T-helper 2 cell treated with Interferon-gamma antibody and Interleukin-4, amounts not matched to agents 5 μg/mL and 100 μg/mL, for 36 hours (primary cell): ENCODE data around the gene MTFP1.

ENCODE experiments used
- DNase-seq: peaks from one replicate; pipeline ENCODE4 v3.0.0; 2021; ENCODE audit warnings: low spot score
- H3K27ac Mint-ChIP-seq: one replicate; pipeline ENCODE4 v1.8.0; 2021; ENCODE audit warnings: mild to moderate bottlenecking, mixed read lengths
- H3K27me3 Mint-ChIP-seq: one replicate; pipeline ENCODE4 v1.8.0; 2021; ENCODE audit warnings: low read depth, mixed read lengths
- H3K36me3 Mint-ChIP-seq: one replicate; pipeline ENCODE4 v1.8.0; 2021; ENCODE audit warnings: low read depth, mixed read lengths
- H3K4me1 Mint-ChIP-seq: one replicate; pipeline ENCODE4 v1.8.0; 2021; ENCODE audit warnings: low read depth, mixed read lengths
- H3K4me3 Mint-ChIP-seq: one replicate; pipeline ENCODE4 v1.8.0; 2022; ENCODE audit warnings: mild to moderate bottlenecking, moderate library complexity, mixed read lengths
- H3K9me3 Mint-ChIP-seq: one replicate; pipeline ENCODE4 v1.8.0; 2021; ENCODE audit warnings: mixed read lengths

MTFP1 gene

DNA sequence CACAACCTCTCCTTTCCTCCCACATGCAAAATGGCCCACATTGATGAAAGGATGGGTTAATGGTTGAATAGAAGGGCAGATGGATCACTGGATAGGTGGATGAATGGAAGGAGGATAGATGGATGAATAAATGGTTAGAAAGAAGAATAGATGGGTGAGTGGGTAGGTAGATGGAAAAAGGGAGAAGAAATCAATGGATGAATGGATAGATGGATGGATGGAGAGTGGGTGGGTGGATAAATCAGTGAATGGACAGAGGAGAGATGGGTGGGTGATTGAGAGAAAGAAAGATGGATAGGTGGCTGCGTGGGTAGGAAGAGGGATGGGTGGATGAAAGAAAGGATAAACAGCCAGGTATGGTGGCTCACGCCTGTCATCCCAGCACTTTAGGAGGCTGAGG is 45.1 kb downstream of the MTFP1 start:
- no peaks in the 10 kb centered on the region for H3K36me3 Mint-ChIP-seq
- H3K27ac Mint-ChIP-seq, result no peak overlapping the region
- peaks cover 11% of the 10 kb centered on the region for H3K27me3 Mint-ChIP-seq
- no peak for DNase-seq
- H3K9me3 Mint-ChIP-seq, result no peaks in the 10 kb centered on the region
- H3K4me3 Mint-ChIP-seq, result no peak overlapping the region
- H3K4me1 Mint-ChIP-seq, result peaks cover 6% of the 10 kb centered on the region

DNA sequence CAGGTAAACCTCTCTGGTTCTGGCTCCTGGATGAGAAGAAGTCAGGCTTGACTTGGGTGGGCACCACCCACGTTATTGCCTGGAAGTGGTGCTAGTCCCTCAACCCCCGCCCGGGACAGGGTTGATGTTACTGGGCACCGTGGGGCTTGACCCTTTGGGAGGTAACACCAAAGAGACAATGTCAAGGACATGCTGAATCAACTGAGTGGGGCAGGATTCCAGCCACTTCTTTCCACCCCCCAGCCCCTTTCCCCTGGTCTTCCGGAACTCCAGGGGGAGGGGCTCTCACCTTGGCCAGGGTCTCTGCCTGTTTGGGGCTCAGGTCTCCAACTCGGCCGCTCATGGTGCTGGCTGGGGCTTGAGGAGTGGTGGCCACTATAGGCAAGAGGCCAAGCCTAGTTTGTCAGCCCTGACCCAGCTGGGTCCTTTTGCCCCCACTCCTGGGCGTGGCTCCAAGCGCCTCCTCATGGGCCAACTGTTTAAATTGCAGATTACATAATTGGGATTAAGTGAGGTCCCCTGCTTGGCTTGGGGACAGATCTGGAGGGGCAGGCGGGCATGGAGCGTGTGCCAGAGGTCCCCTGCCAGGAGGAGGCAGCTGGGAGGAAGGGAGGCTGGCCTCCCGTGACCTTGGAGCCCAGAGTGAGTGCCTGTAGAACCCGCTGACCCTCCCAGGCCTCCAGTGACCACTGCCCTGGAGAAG is 46.2 kb downstream of the MTFP1 start, which contains the start of gene SEC14L3:
TSS of gene SEC14L3 (minus strand) at position 402 of the 703 bp plus-strand sequence. CDS start at position 343, 59 bp downstream.
- Mint-ChIP-seq H3K4me1 (peaks cover 6% of the 10 kb centered on the region), H3K36me3 (no peaks in the 10 kb centered on the region), H3K27me3 (peaks cover 12% of the 10 kb centered on the region), H3K27ac (no peak within 1 kb of the TSS), H3K9me3 (no peaks in the 10 kb centered on the region), H3K4me3 (no peak within 1 kb of the TSS)
- no peak for DNase-seq

DNA sequence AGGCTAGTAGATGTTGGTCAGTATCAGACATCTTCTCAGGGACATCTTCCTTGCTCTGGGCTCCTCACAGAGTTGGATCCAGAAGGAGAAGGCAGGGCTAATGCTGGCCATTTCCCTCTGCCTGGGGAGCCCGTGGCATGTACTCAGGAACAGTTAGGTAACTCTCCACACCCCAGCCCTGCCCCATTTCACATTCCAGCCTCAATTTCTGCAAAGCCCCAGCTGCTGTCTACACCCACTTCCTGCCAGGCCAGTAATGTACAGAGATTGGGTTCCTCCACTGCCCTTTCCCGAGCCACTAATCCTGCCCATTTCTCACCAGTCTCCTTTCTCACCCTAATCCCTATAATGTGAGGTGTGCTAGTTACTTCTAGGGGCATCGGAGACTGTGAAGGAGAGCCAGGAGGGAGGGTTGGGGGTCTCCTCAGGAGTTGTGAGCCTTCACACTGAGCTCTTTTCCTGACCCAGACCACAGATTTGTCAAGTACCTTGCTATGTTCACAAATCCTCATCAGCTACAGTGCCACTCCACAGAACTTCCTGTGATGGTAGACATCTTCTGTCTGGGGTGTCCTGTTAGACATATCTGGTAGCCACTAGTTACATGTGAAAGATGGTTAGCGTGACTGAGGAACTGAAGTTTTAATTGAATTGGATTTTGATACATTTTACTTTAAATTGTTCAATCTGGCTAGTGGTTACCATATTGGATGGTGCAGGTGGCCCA is 47.6 kb downstream of the MTFP1 start:
- peaks cover 12% of the 10 kb centered on the region for H3K27me3 Mint-ChIP-seq
- DNase-seq, result no peak
- no peak overlapping the region for H3K4me3 Mint-ChIP-seq
- peaks cover 6% of the 10 kb centered on the region for H3K4me1 Mint-ChIP-seq
- no peaks in the 10 kb centered on the region for H3K9me3 Mint-ChIP-seq
- no peak overlapping the region for H3K27ac Mint-ChIP-seq
- H3K36me3 Mint-ChIP-seq, result no peaks in the 10 kb centered on the region

DNA sequence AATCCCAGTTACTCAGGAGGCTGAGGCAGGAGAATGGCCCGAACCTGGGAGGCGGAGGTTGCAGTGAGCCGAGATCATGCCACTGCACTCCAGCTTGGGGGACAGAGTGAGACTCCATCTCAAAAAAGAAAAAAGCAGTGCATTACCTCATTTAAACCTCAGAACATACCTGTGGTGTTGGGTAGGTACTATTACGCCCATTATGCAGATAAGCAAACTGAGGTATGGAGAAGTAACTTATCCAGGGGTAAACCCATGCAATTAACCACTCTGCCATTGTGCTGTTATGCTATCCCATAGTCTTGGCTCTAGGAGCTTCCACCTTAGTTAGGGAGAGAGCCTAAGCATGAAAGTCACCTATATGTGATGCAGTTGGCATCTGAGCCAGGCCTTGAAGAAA is 48.6 kb downstream of the MTFP1 start:
- no peaks in the 10 kb centered on the region for H3K36me3 Mint-ChIP-seq
- H3K9me3 Mint-ChIP-seq, result no peaks in the 10 kb centered on the region
- H3K27me3 Mint-ChIP-seq, result peaks cover 12% of the 10 kb centered on the region
- no peak overlapping the region for H3K4me3 Mint-ChIP-seq
- H3K4me1 Mint-ChIP-seq, result peaks cover 6% of the 10 kb centered on the region
- no peak overlapping the region for H3K27ac Mint-ChIP-seq
- DNase-seq, result no peak

DNA sequence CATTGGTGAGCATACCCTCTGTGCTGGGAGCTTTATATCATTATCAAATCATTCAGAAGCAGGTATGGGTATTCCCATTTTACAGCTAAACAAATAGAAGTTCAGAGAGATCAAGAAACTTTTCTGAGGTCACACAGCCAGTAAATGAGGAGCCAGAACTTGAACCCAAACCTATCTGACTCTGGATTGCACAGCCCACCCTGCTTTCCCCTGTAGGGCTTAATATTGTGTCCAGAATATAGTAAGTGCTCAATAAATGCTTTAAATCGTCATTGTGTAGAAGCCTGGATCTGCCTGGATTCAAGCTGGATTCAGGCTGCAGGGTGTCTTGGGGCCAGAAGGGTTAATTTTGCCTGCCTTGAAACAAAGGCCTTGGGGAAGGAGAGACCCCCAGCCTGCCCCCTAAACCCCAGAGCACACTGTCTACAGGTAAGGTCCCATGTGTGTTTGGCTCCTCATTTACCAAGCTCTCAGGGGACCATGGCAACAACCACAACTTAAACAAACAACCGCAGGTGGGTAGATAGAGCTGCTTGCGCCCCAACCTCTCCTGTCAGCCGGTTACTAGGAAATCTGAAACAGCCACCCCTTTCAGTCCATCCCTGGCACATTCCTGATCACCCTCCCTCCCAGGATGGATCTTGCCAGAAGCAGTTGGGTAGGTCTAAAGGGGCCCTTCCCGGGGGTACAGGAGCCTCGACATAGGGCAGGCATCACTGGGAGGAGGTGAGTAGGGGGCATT is 49.3 kb downstream of the MTFP1 start:
- no peaks in the 10 kb centered on the region for H3K9me3 Mint-ChIP-seq
- H3K27me3 Mint-ChIP-seq, result peaks cover 12% of the 10 kb centered on the region
- H3K4me3 Mint-ChIP-seq, result no peak overlapping the region
- DNase-seq, result no peak
- H3K27ac Mint-ChIP-seq, result no peak overlapping the region
- H3K36me3 Mint-ChIP-seq, result no peaks in the 10 kb centered on the region
- peaks cover 6% of the 10 kb centered on the region for H3K4me1 Mint-ChIP-seq
